Peyer's patch (tissue), 4 donors: ENCODE measurements around the gene CBR4.

Experiments
- POLR2A ChIP-seq, 2 donors: fragments of 450-650 bp; IDR thresholded peaks; one replicate each; pipeline ENCODE4 v1.5.1; 2017; ENCODE audit warnings: antibody characterized with exemption in 2 of 2, mild to moderate bottlenecking in 2 of 2, moderate library complexity in 2 of 2
- TF ChIP-seq, protein P1 (sequence below), 6 experiments: fragments of 450-650 bp in 4 of 6; fragments of 200-600 bp in 2 of 6; sonication (generic) in 1 of 6; IDR thresholded peaks; one replicate each; pipeline ENCODE4 v1.5.1; 2017 to 2019; ENCODE audit warnings: antibody characterized with exemption in 6 of 6, mild to moderate bottlenecking in 3 of 6, moderate library complexity in 1 of 6

DNA sequence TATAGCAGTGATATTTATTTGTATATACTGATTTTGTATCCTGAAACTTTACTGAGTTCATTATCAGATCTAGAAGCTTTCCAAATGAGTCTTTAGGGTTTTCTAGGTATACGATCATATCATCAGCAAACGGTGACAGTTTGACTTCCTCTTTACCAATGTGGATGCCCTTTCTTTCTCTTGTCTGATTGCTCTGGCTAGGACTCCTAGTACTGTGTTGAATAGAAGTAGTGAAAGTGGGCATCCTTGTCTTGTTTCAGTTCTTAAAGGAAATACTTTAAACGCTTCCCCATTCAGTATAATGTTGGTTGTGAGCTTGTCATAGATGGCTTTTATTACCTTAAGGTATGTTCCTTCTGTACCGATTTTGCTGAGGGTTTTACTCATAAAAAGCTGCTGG is 37.5 kb downstream of the CBR4 start:
- TF ChIP-seq, protein P1, sequence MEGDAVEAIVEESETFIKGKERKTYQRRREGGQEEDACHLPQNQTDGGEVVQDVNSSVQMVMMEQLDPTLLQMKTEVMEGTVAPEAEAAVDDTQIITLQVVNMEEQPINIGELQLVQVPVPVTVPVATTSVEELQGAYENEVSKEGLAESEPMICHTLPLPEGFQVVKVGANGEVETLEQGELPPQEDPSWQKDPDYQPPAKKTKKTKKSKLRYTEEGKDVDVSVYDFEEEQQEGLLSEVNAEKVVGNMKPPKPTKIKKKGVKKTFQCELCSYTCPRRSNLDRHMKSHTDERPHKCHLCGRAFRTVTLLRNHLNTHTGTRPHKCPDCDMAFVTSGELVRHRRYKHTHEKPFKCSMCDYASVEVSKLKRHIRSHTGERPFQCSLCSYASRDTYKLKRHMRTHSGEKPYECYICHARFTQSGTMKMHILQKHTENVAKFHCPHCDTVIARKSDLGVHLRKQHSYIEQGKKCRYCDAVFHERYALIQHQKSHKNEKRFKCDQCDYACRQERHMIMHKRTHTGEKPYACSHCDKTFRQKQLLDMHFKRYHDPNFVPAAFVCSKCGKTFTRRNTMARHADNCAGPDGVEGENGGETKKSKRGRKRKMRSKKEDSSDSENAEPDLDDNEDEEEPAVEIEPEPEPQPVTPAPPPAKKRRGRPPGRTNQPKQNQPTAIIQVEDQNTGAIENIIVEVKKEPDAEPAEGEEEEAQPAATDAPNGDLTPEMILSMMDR (IDR thresholded peaks at IDR 0.05): no peak
- TF ChIP-seq POLR2A (IDR thresholded peaks at IDR 0.05): no peak
